HG03025 (cell line): ENCODE measurements around the gene FBXL7.

ENCODE experiments used
- ATAC-seq: cut with Tn5 transposase; IDR thresholded peaks from one replicate; pipeline ENCODE4 v1.9.1; 2021; ENCODE audit warnings: mild to moderate bottlenecking, moderate library complexity; ENCODE audit not compliant: unreplicated experiment, low FRiP score

FBXL7 gene

DNA sequence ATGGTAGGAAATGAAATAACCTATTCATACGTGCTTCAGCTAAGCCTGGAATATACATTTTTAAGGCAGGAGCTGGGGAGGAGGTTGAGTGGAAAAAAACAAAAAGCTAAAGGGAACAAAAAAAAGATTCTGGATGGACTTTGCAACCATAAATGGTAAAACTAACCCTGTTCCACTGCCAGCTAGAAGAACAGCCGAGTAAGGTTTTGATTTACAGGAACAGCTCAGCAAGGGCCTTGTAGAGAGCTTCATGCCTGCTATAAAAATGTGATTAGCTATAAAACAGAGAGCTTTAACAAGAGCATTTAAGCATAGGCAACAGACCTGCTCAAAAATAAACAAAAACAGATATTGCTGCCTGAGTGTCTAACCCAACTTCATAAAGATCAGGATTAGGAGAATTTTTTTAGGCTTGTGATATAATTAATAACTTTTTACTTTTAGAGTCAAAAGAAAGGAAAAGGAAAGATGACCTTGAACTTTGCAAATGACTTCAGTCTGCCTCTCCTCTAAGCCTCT is 194.8 kb downstream of the FBXL7 start:
- ATAC-seq: no peak

DNA sequence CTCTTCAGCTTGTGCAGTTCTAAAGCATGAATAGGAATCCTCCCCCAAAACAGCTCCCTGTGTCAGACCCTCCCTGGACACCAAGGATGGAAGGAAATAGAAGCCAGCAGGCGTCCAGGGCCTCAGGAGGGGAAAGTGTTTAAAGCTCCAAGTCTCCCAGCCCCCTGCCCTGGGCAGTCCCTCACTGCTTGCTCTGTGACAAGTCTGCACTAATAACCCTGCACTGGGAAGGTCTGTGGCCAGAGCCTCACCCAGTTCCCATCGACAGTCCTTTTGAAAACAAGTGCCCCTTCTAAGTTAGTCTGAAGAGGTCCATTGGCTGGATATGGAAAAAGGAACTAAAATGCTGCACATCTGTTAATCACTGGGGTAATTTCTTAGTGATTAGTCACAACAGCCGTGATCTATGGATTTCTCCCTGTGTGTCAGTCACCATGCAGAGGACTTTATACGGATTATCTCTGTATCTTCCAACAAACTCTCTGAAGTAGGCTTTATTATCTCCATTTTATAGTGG is 195.3 kb downstream of the FBXL7 start:
- ATAC-seq: no peak

DNA sequence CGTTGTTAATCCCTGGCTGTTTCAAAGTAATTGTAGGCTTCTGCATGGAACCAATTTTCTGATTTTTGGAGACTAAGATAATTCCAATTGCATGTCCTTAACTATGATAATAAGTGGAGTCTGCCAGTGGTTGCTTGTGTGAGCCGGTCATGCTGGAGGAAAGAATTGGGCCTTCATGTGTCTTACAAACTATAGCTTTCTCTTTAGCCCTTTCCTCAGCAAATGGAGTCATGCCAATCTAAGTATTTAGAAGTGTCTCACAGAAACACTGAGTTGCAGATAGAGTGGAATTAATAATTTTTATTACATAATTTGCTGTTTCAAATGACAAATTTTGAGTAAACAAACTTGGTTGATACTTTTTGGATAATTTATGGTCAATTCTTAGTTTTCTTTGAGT is 200.4 kb downstream of the FBXL7 start:
- ATAC-seq: no peak

DNA sequence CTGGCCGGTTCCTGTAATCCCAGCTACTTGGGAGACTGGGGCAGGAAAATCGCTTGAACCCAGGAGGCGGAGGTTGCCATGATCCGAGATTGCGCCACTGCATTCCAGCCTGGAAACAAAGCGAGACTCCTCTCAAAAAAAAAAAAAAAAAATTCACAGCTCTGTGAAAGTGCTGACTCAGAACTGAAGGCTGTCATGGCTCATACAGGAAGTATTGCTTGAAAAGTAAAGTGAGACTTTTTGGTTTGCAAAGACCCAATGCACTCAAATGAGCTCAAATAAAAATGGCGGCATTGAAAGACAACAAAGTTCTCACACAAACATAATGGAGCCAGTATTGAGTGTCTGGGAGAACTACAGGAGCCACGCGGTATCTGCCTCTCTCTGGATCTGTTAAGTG is 202.1 kb downstream of the FBXL7 start:
- ATAC-seq: no peak

DNA sequence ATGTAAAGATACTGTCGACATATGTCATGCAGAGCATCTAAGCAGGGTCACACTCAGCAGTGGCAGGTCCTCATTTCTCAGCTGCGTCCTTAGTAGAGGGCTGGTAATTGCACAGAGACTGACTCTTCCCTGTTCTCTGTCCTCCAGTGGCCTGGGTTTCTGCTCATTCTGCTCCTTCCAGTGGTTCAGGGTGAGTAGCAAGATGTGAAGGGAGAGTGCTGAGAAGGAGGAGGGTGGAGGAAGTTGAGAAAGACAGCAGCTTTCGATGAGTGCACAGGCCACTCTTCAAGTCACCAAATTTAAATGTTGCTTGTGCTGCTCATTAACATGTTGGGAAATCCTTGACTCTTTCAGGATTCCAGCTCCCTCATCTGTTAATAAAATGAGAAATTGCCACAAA is 203.9 kb downstream of the FBXL7 start:
- ATAC-seq: no peak

DNA sequence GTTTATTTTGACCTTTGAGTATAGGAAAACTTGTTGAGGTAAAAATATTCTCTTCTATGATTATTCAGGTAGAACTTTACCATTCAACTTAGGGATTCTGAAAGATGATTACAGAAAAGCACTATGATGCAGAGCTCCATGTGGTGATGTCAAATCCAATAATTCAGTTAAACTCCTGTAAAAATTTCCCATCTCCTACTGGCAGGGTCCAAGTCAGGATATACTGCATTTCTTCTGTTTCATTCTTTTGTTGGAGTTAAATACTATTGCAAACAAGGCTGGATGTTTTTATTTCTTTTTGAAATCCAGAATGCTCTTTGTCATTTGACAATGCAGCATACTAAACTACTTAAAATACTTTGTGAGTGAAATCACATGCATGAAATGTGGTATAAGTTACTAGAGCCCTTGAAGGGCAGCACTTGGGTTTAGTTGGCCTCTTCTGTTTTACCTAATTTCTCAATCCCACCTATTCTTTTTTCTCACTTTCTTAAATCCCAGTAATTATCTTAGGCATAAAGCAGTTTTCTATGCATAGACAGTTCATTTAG is 204.5 kb downstream of the FBXL7 start:
- ATAC-seq: no peak

DNA sequence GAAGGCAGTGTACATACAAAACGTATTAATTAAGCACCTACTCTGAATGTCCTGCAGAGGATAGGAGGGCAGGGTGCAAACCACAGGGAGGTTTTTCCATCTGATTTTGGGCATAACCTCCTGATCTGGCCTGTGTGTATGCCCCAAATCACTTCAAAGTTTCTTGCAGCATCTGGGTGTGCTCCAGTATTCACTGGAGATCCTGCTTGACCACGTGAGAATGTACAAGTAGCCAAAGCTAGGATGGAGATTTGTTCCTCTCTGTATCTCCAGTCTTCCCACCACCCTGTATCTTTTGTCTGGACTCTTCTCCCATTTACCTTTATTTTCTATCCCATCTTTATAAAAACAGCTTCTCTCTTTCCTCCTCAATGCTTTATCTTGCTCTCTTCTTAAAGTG is 207.7 kb downstream of the FBXL7 start:
- no peak for ATAC-seq

DNA sequence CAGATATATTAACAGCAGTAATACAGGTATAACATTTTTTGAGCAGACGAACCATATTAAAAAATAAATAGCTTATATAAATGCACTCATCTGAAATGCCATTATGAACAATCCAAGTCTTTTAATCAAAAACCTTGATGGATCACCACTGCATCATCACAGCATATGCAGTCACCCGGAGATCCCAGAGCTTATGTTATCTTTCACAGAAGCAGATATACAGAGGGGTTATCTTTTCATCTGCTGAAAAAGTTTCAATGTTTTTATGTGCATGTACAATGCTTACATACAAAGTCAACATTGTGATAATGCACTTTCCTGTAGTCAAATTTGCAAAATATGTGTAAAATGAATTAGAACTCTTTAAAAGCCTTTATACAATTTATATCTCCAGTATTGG is 211.9 kb downstream of the FBXL7 start:
- no peak for ATAC-seq

DNA sequence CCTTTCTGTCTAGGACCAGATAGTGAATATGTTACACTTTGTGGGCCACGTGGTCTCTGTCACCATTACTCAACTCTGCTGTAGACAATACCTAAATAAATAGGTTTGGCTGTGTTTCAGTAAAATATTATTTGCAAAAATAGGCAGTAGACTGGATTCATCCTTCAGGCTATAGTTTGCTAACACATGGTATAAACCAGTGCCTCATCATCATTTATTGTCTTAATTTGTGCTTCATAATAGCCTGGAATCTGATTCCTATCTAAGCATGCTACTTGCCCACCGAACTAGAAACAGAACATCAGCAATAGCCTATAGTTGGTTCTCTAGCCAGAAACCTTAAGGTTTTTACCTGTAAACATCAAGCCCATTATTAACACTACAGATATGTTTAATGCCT is 215.6 kb downstream of the FBXL7 start:
- no peak for ATAC-seq

DNA sequence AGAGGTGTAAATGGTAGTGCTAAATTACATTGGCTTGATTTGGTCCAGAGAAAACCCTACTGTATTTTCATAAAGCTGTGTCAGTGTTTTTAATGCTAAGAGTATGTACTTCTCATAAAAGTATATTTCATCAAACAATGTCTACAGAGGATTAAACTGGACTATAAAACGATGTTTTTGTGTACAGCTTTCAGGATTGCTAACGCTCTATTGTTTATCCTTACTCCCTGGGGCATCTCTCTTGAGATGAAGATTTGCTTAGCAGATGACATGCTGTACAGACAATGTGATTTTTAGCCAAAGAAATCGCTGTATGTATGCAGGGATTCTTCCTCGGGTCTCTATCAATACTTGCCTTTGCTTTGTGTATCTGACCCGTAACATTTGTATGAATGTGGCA is 216.0 kb downstream of the FBXL7 start:
- ATAC-seq: no peak

DNA sequence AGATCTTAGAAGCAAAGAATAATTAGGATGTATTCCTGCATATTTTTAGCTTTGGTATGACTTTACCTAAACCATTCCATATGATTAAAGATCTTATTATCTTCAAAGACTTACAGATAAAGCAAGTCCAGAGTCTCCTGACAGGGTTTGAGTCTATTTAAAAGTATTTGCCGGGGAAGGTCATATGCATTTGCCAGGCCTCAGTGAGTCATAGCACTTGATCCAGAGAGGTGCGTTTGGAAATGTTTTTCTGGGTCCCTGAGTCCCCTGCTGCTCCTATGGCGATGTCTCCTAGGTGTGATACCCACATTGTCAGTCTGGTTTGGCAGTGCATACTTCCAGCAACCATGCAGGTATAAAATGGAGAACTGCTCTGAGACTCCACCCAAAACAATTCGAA is 217.0 kb downstream of the FBXL7 start:
- ATAC-seq: no peak

DNA sequence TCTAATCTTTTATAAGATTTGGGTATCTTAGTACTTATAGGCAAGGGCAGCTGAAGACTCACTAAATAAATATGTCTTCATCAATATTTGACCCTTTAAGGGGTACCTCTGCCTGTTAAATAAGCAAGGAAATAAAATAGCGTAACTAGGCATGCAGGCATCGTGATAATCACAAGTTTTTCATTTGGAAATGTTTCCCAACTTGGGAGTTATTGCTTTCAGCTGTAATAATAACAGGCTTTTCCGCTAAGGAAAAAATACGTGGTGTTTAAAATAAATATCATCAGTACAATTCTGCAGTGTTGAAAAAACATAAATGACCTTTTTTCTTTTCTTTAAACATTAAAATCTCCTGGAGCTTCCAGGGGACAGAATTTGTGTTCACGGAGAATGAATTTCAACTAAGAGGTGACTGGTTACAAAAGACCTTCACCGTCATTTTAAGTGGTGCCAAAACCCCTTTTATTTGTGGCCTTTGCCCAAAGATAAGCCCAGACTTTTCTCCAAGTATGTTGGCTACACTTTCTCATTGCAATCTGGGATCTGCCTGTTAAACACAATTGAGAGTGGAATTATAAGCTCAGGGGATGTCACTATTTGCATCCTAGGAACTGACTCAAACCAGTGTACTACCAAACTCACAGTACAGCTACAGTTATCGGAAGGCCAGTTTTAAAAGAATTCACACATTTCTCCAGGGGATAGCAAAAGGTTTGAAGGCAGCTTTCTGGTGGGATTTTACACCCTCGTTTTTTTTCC is 218.6 kb downstream of the FBXL7 start:
- ATAC-seq: no peak

DNA sequence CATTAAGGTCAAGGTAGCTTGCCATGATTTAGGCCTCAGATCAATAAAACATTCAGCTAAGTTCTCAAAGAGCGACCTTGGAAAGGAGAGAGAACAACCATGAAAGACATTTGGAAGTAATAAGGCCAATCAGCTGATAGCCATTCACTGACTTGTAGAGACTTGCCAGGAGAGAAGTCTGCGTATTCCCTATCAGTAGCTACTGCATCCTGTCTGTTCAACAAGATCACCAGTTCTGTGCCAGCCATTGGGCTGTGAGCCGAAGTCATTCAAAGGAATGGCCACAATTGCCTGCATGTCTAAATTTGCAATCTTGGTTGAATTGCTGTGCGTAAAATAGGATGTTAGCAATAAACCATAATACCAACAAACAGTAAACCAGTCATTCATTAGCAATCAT is 219.8 kb downstream of the FBXL7 start:
- ATAC-seq: no peak

DNA sequence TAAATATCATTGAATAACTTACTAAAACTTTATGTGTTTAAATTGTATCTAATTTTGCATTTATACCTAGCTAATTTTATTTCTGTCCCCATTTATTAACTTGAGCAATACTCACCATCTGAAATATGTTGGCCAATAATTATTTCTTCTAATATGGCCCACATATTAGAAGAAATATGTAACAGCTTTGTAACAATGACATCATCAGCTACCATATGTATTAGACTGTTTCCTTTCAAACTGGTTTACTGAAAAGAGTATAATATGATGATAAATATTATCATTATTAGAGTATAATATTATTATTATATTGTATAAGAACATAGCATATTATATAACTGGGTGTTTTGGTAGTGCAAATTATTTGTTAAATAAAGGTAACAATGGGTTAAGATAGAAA is 220.5 kb downstream of the FBXL7 start:
- ATAC-seq: no peak

DNA sequence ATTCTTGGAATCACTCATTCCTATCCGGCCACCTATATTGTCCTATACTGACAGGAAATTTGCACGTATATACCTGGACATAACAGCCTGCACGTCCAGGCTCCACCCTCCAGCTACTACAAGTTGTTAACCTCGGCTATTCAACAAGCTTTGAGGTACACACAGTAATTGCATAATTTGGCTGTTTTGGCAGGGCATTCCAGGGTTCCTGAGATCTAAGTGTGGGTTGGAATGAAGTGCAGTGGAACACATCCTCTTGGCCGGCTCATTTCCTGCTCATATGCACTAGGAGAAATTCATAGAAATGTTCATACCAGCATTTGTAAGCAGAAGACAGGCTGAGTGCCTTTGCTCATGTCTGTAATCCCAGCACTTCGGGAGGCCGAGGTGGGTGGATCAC is 222.3 kb downstream of the FBXL7 start:
- no peak for ATAC-seq

DNA sequence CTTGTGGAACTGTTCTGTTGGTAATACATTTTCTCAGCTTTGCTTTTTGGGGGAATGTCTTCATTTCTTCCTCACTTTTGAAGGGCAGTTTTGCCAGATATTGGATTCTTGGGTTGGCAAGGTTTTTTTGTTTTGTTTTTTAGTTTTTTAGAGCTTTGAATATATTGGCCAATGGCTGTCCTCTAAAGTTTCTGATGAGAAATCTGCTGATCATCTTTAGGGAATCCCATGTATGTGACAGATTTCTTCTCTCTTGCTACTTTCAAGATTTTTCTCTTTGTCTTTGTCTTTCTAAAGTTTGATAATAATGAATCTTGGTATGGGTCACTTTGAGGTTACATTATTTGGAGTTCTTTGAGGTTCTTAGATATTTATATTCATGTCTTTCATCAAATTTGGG is 227.4 kb downstream of the FBXL7 start:
- no peak for ATAC-seq

DNA sequence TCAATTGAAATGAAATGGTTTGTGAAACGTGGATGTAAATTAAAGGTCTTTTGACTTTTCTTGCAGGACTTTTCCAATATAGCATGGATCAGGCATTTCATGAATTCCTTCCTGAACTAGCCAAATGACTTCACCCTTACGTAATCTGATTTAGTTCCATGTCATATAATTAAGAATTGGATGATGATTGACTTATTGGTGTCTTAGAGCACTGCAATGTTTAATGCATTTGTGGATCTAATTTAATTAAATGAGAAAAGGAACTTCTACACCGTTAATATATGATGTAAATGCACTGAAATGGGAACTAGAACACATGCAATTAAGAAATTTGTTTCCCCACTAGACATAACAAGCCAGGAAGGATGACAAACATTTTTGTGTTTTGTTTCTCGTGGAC is 228.8 kb downstream of the FBXL7 start:
- no peak for ATAC-seq

DNA sequence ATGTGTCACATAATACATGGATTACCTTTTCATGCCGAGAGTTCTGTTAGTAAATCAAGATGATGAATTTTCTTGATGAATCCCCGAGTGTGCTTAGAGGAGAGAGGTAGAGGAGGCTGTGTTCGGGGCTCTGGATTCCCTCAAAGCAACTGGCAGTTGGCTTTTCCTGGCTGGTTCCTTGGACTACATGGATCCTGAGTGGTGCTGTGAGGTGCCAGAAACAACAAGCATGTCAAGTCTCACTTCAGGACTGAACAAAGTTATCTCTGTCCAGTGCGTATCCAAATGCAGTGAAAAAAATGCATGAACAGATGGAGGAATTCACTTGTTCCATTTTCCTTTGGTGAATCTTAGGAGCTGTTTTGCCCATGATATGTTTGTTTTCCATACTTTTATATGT is 231.7 kb downstream of the FBXL7 start:
- no peak for ATAC-seq

DNA sequence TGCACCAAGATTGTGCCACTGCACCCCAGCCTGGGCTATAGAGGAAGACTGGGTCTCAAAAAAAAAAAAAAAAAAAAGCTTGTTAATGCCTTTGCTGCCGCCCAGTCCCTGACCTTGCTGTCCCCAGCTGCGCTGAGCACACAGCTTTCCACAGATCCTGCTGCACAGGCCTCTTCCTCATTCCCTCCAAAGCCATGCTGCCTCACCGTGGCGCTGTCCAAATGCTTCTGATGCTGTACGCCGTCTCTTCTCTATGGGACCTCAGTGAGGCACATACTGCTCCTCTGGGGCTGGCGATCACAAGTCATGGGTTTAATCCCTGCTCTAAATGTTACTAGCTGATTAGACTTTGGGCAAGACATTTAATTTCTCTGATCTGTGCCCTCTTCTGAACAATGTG is 234.1 kb downstream of the FBXL7 start:
- no peak for ATAC-seq

DNA sequence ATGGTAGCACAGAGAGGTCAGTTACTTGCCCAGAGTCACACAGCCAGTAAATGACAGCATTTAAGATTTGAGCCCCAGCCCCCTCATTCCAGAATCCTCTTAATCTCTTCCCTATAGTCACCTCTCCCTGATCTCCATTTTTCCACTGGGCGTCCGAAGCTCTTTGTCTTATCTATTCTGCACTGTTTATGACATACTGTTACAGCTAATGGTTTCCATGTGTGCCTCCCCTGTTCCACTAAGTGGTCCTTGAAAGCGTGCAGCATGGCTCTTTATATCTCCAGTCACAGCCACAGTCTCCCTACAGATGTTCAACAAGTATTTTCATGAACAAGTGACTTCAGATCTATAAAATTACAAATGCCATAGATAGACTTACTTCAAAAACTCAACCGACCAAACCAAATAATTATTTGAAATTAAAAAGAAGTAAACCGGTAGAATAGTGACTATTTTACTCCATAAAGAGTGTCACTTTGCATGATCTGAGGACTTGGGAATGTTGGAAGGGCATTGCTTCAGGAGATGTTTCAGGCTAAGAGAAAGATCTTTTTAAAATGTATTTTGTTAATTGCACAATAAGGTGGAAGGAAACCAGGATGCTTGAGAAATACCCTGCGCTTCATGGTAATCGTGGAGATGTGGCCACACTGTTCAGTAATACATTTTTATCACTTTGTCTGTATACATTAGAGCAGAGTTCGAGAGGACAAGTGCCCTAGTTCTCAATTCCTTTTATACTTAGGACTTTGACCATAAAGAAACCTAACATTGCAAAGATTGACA is 237.2 kb downstream of the FBXL7 start:
- ATAC-seq: no peak

DNA sequence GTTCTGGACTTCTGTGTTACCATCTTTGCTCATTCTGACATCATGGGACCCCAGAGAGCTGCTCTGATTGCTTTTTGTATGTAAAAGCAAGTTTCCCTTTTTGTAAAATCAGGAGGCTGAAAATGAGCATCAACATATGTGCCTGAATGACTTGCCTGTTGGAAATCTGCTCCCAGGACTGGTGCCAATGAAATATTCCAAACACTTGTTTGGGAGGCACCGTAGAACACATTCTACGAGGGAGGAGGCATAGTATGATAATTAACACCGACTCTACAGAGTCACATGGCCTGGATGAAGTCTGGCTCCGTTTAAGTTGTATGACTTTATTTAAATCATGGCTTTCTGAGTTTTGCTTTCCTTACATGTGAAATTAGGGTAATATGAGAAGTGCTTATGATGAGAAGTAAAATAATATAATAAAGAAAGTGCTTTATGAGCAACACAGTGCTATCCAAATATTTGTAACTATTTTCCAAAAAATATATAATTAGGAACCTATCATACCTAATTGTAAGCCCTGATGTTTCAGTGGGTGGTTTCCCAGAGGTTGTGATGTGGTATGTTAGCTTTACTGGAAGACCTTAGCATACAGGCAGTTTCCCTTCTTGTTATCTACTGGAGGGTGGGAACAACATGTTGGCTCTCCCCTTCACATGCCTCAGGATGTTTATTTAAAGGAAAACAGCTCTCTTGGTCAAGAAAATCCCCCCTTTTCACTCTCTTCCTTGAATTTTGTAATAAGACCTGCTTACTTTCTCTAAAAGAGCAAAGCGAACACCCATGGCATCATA is 238.1 kb downstream of the FBXL7 start:
- no peak for ATAC-seq
